ENCODE measurements around the gene CACNA2D1. TPM values are rescaled to one million over a fixed set of nuclear protein-coding genes. Genes with fewer than 3 reads are reported as not detected.

The CACNA2D1 gene
- total and polyA plus RNA-seq, 2 donors (not counting 1 experiment from before 2014, with no cell fraction given) = 31.7 to 64.4 TPM

GRCh38 chr7:82235713-82236112, 207.9 kb downstream of the CACNA2D1 start:
- Histone ChIP-seq H3K79me2 (ENCODE audit: control insufficient read depth, insufficient read depth, low read length) (no peaks in the 10 kb centered on the region), H3K4me3 (replicated peaks in 1 of 4; ENCODE audit: control extremely low read depth in 1 of 4, insufficient read depth in 1 of 4, low read depth in 3 of 4, low read length in 4 of 4) (no peak overlapping the region), H3K27ac (ENCODE audit: insufficient read depth, low read length) (no peak overlapping the region), H3K4me1 (ENCODE audit: control insufficient read depth, extremely low read depth, insufficient read depth, low read length) (no peaks in the 10 kb centered on the region), H2AFZ (ENCODE audit: low read length) (no peak overlapping the region), H3K4me2 (ENCODE audit: extremely low read depth, insufficient read depth, low read length) (no peak overlapping the region), H3K9me3 (ENCODE audit: control insufficient read depth, insufficient read depth, low read depth, low read length) (no peaks in the 10 kb centered on the region), H4K20me1 (ENCODE audit: control insufficient read depth, extremely low read depth, insufficient read depth, low read length) (no peaks in the 10 kb centered on the region), H3K27me3 (ENCODE audit: control insufficient read depth, insufficient read depth, low read length) (no peaks in the 10 kb centered on the region), H3K9ac (ENCODE audit: insufficient read depth, low read length) (no peak overlapping the region), H3K36me3 (ENCODE audit: control insufficient read depth, insufficient read depth, low read length) (no peaks in the 10 kb centered on the region)
- TF ChIP-seq EZH2 (IDR thresholded peaks at IDR 0.05; ENCODE audit: low read length, missing control alignments) (no peak), CTCF (conservative IDR thresholded peaks at IDR 0.05 in 1 of 2, IDR thresholded peaks at IDR 0.05 in 1 of 2; ENCODE audit: low read depth in 1 of 2, low read length in 2 of 2) (no peak)
- DNase-seq (ENCODE audit: low read depth in 2 of 2) = peak in 1 of 2 donors; percentile 70

GRCh38 chr7:82234457-82235049, 209.0 kb downstream of the CACNA2D1 start:
- Histone ChIP-seq H3K4me2 (ENCODE audit: extremely low read depth, insufficient read depth, low read length) (no peak overlapping the region), H4K20me1 (ENCODE audit: control insufficient read depth, extremely low read depth, insufficient read depth, low read length) (no peaks in the 10 kb centered on the region), H3K79me2 (ENCODE audit: control insufficient read depth, insufficient read depth, low read length) (no peaks in the 10 kb centered on the region), H3K36me3 (ENCODE audit: control insufficient read depth, insufficient read depth, low read length) (no peaks in the 10 kb centered on the region), H3K4me1 (ENCODE audit: control insufficient read depth, extremely low read depth, insufficient read depth, low read length) (no peaks in the 10 kb centered on the region), H3K27me3 (ENCODE audit: control insufficient read depth, insufficient read depth, low read length) (no peaks in the 10 kb centered on the region), H2AFZ (ENCODE audit: low read length) (no peak overlapping the region), H3K9me3 (ENCODE audit: control insufficient read depth, insufficient read depth, low read depth, low read length) (no peaks in the 10 kb centered on the region), H3K4me3 (replicated peaks in 1 of 4; ENCODE audit: control extremely low read depth in 1 of 4, insufficient read depth in 1 of 4, low read depth in 3 of 4, low read length in 4 of 4) (no peak overlapping the region), H3K27ac (ENCODE audit: insufficient read depth, low read length) (no peak overlapping the region), H3K9ac (ENCODE audit: insufficient read depth, low read length) (no peak overlapping the region)
- peak; percentile 25 to 72 for DNase-seq (ENCODE audit: low read depth in 2 of 2)
- TF ChIP-seq EZH2 (IDR thresholded peaks at IDR 0.05; ENCODE audit: low read length, missing control alignments) (no peak), CTCF (conservative IDR thresholded peaks at IDR 0.05 in 1 of 2, IDR thresholded peaks at IDR 0.05 in 1 of 2; ENCODE audit: low read depth in 1 of 2, low read length in 2 of 2) (peak; percentile 15 to 49)

- Histone ChIP-seq H3K79me2 (ENCODE audit: control insufficient read depth, insufficient read depth, low read length) (no peaks in the 10 kb centered on the region), H3K27ac (ENCODE audit: insufficient read depth, low read length) (no peak overlapping the region), H4K20me1 (ENCODE audit: control insufficient read depth, extremely low read depth, insufficient read depth, low read length) (no peaks in the 10 kb centered on the region), H2AFZ (ENCODE audit: low read length) (no peak overlapping the region), H3K4me3 (replicated peaks in 1 of 4; ENCODE audit: control extremely low read depth in 1 of 4, insufficient read depth in 1 of 4, low read depth in 3 of 4, low read length in 4 of 4) (no peak overlapping the region), H3K4me1 (ENCODE audit: control insufficient read depth, extremely low read depth, insufficient read depth, low read length) (no peaks in the 10 kb centered on the region), H3K9me3 (ENCODE audit: control insufficient read depth, insufficient read depth, low read depth, low read length) (no peaks in the 10 kb centered on the region), H3K27me3 (ENCODE audit: control insufficient read depth, insufficient read depth, low read length) (no peaks in the 10 kb centered on the region), H3K9ac (ENCODE audit: insufficient read depth, low read length) (no peak overlapping the region), H3K4me2 (ENCODE audit: extremely low read depth, insufficient read depth, low read length) (no peak overlapping the region), H3K36me3 (ENCODE audit: control insufficient read depth, insufficient read depth, low read length) (no peaks in the 10 kb centered on the region)
- no peak for TF ChIP-seq EZH2 (IDR thresholded peaks at IDR 0.05; ENCODE audit: low read length, missing control alignments)
- no peak for TF ChIP-seq CTCF (conservative IDR thresholded peaks at IDR 0.05 in 1 of 2, IDR thresholded peaks at IDR 0.05 in 1 of 2; ENCODE audit: low read depth in 1 of 2, low read length in 2 of 2)
- no peak for DNase-seq (ENCODE audit: low read depth in 2 of 2)
Measured at GRCh38 chr7:82230811-82231581, 212.6 kb downstream of the CACNA2D1 start.

Measured in fibroblast of lung (primary cell).